ENCODE data around the gene ST6GAL1.

- TF ChIP-seq EZH2 (IDR thresholded peaks at IDR 0.05; ENCODE audit: insufficient read depth, low read length), result no peak
- no peak for TF ChIP-seq CTCF (IDR thresholded peaks at IDR 0.05; ENCODE audit: insufficient read depth, low read depth, low read length)
Observed at GRCh38 chr3:187068787-187069186, 138.5 kb downstream of the ST6GAL1 start.

All from astrocyte (in vitro differentiated cells and primary cell).